ENCODE measurements around the gene LSM5. TPM values are rescaled to one million over a fixed set of nuclear protein-coding genes. Genes with fewer than 3 reads are reported as not detected.

The LSM5 gene
- total and polyA plus RNA-seq, 9 of the 15 experiments (the other 6 are each of a cell fraction or from before 2014, with no cell fraction given), result 36.3 to 620 (median 186) TPM

DNA sequence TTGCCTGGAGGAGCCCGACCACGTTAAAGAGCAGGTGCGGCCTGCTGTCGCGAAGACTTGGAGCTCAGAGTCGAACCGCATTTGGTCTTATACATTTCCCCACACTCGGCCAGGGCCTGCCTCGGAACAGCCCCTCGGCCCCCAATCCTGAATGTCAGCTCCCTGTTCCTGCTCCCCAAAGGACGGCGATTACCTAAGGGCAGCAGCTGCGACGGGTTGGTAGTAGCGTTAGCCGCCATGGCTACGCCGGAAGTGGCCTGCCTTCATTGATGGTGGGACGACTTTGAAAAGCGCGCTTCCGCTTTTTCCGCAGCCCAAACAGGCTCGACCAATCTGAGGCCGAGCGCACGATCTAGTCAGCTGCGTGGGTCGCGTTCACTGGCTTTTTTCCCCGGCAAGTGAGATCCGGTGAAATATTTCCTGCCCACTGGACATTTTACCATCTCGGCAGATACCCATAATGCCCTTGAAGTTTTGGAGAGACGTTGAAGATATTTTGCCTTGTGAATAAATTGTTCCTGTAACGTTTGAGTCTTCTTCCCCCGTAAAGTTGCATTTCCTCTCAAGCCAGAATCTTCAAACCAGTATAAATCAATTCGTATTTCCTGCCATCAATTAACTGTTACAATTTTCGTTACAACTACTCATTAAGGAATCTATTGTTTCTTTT is at the start of gene LSM5 (continued):
- TF ChIP-seq, protein P1, sequence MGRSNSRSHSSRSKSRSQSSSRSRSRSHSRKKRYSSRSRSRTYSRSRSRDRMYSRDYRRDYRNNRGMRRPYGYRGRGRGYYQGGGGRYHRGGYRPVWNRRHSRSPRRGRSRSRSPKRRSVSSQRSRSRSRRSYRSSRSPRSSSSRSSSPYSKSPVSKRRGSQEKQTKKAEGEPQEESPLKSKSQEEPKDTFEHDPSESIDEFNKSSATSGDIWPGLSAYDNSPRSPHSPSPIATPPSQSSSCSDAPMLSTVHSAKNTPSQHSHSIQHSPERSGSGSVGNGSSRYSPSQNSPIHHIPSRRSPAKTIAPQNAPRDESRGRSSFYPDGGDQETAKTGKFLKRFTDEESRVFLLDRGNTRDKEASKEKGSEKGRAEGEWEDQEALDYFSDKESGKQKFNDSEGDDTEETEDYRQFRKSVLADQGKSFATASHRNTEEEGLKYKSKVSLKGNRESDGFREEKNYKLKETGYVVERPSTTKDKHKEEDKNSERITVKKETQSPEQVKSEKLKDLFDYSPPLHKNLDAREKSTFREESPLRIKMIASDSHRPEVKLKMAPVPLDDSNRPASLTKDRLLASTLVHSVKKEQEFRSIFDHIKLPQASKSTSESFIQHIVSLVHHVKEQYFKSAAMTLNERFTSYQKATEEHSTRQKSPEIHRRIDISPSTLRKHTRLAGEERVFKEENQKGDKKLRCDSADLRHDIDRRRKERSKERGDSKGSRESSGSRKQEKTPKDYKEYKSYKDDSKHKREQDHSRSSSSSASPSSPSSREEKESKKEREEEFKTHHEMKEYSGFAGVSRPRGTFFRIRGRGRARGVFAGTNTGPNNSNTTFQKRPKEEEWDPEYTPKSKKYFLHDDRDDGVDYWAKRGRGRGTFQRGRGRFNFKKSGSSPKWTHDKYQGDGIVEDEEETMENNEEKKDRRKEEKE (IDR thresholded peaks at IDR 0.05; ENCODE audit: borderline replicate concordance in 1 of 2, control insufficient read depth in 1 of 2, low read depth in 2 of 2, low read length in 1 of 2), result peak in 1 of 2 experiments; percentile 92; a peak in 2 of 4 replicates
- TF ChIP-seq, protein P2, sequence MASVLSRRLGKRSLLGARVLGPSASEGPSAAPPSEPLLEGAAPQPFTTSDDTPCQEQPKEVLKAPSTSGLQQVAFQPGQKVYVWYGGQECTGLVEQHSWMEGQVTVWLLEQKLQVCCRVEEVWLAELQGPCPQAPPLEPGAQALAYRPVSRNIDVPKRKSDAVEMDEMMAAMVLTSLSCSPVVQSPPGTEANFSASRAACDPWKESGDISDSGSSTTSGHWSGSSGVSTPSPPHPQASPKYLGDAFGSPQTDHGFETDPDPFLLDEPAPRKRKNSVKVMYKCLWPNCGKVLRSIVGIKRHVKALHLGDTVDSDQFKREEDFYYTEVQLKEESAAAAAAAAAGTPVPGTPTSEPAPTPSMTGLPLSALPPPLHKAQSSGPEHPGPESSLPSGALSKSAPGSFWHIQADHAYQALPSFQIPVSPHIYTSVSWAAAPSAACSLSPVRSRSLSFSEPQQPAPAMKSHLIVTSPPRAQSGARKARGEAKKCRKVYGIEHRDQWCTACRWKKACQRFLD (CRISPR knock-in tag; IDR thresholded peaks at IDR 0.05), result peak; percentile 88
- TF ChIP-seq NFXL1 (CRISPR knock-in tag; IDR thresholded peaks at IDR 0.05), result no peak
- no peak for TF ChIP-seq ZNF133 (CRISPR knock-in tag; IDR thresholded peaks at IDR 0.05)
- TF ChIP-seq ZKSCAN3 (CRISPR knock-in tag; IDR thresholded peaks at IDR 0.05), result no peak
- peak; percentile 99 for TF ChIP-seq ZBTB17 (CRISPR knock-in tag; IDR thresholded peaks at IDR 0.05)
- no peak for TF ChIP-seq THRAP3 (IDR thresholded peaks at IDR 0.05; ENCODE audit: borderline replicate concordance)
- no peak for TF ChIP-seq STAT5A (IDR thresholded peaks at IDR 0.05; ENCODE audit: borderline replicate concordance, low read length)
- no peak for TF ChIP-seq ZNF668 (CRISPR knock-in tag; IDR thresholded peaks at IDR 0.05)
- TF ChIP-seq CSDE1 (IDR thresholded peaks at IDR 0.05), result peak in 1 of 2 experiments; percentile 41; a peak in 1 of 4 replicates
- TF ChIP-seq, protein P3, sequence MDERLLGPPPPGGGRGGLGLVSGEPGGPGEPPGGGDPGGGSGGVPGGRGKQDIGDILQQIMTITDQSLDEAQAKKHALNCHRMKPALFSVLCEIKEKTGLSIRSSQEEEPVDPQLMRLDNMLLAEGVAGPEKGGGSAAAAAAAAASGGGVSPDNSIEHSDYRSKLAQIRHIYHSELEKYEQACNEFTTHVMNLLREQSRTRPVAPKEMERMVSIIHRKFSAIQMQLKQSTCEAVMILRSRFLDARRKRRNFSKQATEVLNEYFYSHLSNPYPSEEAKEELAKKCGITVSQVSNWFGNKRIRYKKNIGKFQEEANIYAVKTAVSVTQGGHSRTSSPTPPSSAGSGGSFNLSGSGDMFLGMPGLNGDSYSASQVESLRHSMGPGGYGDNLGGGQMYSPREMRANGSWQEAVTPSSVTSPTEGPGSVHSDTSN (CRISPR knock-in tag; IDR thresholded peaks at IDR 0.05; ENCODE audit: low read depth), result no peak
- TF ChIP-seq, protein P3 (tag; conservative IDR thresholded peaks at IDR 0.05; ENCODE audit: low read depth), result peak; percentile 59; the same call in 1 of the 2 replicates
- no peak for TF ChIP-seq ZNF184 (CRISPR knock-in tag; IDR thresholded peaks at IDR 0.05)
- TF ChIP-seq ELF4 (CRISPR knock-in tag; IDR thresholded peaks at IDR 0.05), result 0 out of 2 replicates have a peak, but pooled peaks have one; percentile 52
- TF ChIP-seq CBFA2T3 (IDR thresholded peaks at IDR 0.05), result no peak
- TF ChIP-seq, protein P4, sequence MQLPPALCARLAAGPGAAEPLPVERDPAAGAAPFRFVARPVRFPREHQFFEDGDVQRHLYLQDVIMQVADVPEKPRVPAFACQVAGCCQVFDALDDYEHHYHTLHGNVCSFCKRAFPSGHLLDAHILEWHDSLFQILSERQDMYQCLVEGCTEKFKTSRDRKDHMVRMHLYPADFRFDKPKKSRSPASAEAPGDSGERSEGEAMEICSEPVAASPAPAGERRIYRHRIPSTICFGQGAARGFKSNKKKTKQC (CRISPR knock-in tag; IDR thresholded peaks at IDR 0.05), result peak; percentile 77; the same call in 1 of the 2 replicates
- 0 out of 2 replicates have a peak, but pooled peaks have one; percentile 41 for TF ChIP-seq FOXK1 (CRISPR knock-in tag; IDR thresholded peaks at IDR 0.05; ENCODE audit: borderline replicate concordance)

Data from K562 (cell line).